ENCODE data around the gene RHOB. TPM values are rescaled to one million over a fixed set of nuclear protein-coding genes. Genes with fewer than 3 reads are reported as not detected.

RHOB gene
- total RNA-seq (2021; ENCODE audit: unreplicated experiment) = 38.9 TPM
- polyA plus RNA-seq (2012; ENCODE audit: insufficient read length) = 42.5 TPM
- Bru-seq, nascent RNA = percentile 94 among the genes with signal in this experiment
- BruChase-seq, experiment 1, labeled RNA remaining after a 2-hour chase = percentile 98 among the genes with signal in this experiment
- percentile 83 among the genes with signal in this experiment for BruChase-seq, experiment 2, labeled RNA remaining after a 6-hour chase
- long read RNA-seq, transcript RHOB-201 (1 exons, 2,372 nt) = major isoform, 29 of 29 reads
- long read RNA-seq, partial matches to known transcripts = 0 of 29 reads
- long read RNA-seq, other reads (novel, unspliced or antisense) = 0 of 29 reads

DNA sequence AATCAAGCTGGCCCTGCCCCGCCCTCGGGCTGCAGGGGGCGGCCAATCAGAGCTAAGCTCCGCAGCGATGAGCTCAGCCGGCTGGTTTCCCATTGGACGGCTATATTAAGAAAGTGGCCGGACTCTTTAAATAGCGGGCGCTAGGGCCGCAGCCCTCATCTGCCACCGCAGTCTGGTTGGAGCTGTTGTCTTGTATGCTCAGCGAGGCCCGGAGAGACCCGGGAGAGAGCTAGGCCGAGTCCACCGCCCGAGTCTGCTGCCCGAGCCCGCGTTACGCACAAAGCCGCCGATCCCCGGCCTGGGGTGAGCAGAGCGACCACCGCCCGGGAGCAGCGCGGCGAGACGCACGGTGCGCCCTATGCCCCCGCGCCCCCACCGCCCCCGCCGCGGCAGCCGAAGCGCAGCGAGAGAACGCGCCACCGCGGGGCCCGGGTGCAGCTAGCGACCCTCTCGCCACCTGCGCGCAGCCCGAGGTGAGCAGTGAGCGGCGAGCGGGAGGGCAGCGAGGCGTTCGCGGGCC, at the start of gene RHOB:
RHOB (plus strand) TSS at position 158 of the 520 bp plus-strand sequence. CDS start 392 bp downstream, outside the sequence.
- no TSS peak for BruUV-seq (replicated peaks)
- TF ChIP-seq TCF7L2 (IDR thresholded peaks at IDR 0.05; ENCODE audit: low read depth, low read length) (peak; percentile 57), POLR2AphosphoS5 (IDR thresholded peaks at IDR 0.05; ENCODE audit: low read depth, low read length) (peak; percentile 100), SIN3A (IDR thresholded peaks at IDR 0.05; ENCODE audit: borderline replicate concordance, insufficient read depth, low read depth, low read length) (peak; percentile 66; the same call in 1 of the 2 replicates)
- TF ChIP-seq, protein P1, sequence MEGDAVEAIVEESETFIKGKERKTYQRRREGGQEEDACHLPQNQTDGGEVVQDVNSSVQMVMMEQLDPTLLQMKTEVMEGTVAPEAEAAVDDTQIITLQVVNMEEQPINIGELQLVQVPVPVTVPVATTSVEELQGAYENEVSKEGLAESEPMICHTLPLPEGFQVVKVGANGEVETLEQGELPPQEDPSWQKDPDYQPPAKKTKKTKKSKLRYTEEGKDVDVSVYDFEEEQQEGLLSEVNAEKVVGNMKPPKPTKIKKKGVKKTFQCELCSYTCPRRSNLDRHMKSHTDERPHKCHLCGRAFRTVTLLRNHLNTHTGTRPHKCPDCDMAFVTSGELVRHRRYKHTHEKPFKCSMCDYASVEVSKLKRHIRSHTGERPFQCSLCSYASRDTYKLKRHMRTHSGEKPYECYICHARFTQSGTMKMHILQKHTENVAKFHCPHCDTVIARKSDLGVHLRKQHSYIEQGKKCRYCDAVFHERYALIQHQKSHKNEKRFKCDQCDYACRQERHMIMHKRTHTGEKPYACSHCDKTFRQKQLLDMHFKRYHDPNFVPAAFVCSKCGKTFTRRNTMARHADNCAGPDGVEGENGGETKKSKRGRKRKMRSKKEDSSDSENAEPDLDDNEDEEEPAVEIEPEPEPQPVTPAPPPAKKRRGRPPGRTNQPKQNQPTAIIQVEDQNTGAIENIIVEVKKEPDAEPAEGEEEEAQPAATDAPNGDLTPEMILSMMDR (IDR thresholded peaks at IDR 0.05) = no peak
- TF ChIP-seq, protein P2, sequence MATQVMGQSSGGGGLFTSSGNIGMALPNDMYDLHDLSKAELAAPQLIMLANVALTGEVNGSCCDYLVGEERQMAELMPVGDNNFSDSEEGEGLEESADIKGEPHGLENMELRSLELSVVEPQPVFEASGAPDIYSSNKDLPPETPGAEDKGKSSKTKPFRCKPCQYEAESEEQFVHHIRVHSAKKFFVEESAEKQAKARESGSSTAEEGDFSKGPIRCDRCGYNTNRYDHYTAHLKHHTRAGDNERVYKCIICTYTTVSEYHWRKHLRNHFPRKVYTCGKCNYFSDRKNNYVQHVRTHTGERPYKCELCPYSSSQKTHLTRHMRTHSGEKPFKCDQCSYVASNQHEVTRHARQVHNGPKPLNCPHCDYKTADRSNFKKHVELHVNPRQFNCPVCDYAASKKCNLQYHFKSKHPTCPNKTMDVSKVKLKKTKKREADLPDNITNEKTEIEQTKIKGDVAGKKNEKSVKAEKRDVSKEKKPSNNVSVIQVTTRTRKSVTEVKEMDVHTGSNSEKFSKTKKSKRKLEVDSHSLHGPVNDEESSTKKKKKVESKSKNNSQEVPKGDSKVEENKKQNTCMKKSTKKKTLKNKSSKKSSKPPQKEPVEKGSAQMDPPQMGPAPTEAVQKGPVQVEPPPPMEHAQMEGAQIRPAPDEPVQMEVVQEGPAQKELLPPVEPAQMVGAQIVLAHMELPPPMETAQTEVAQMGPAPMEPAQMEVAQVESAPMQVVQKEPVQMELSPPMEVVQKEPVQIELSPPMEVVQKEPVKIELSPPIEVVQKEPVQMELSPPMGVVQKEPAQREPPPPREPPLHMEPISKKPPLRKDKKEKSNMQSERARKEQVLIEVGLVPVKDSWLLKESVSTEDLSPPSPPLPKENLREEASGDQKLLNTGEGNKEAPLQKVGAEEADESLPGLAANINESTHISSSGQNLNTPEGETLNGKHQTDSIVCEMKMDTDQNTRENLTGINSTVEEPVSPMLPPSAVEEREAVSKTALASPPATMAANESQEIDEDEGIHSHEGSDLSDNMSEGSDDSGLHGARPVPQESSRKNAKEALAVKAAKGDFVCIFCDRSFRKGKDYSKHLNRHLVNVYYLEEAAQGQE (IDR thresholded peaks at IDR 0.05; ENCODE audit: insufficient read depth in 1 of 2, low read depth in 2 of 2, low read length in 1 of 2) = peak in 1 of 2 experiments; percentile 57; a peak in 1 of 4 replicates
- no peaks in the 10 kb centered on the region for H3K36me3 ChIP-seq (ENCODE audit: control insufficient read depth, insufficient read depth, low read length)
- intact Hi-C loops (cut with micrococcal nuclease; ENCODE audit: unreplicated experiment) (loop anchor here (10.0 kb wide), 1 partner anchor 148 kb away; no protein-coding TSS in a partner anchor), in situ Hi-C loops (cut with HindIII; ENCODE audit: low pct_unique_long_range_greater_than_20kb, low sequenced_read_pairs) (loop anchor here (10.0 to 25.0 kb wide), 2 partner anchors 78 to 190 kb away; no protein-coding TSS in a partner anchor)
- ChIA-PET POLR2A (interaction anchor here (0.6 to 1.4 kb wide), 12 partner anchors 8 to 204 kb away, joined by 3 to 13 read pairs (median 4); no protein-coding TSS in a partner anchor), CTCF (interaction anchor here (0.6 to 1.2 kb wide), 7 partner anchors 36 to 195 kb away, joined by 3 to 5 read pairs (median 3); no protein-coding TSS in a partner anchor)
- H3K9me3 ChIP-seq (ENCODE audit: control insufficient read depth, insufficient read depth, low read depth, low read length) = no peaks in the 10 kb centered on the region
- peaks cover 41% of the 10 kb centered on the region for H3K4me1 ChIP-seq (ENCODE audit: control insufficient read depth, insufficient read depth, low read length)
- peak; percentile 91 for ATAC-seq
- no peaks in the 10 kb centered on the region for H3K27me3 ChIP-seq (ENCODE audit: control insufficient read depth, insufficient read depth, low read length)
- H3K4me3 ChIP-seq (ENCODE audit: low read depth in 2 of 2, low read length in 2 of 2) = peak within 1 kb of the TSS; percentile 73 to 81
- H3K27ac ChIP-seq (ENCODE audit: low read length) = peak within 1 kb of the TSS; percentile 76
- peak; percentile 90 for DNase-seq (ENCODE audit: low read depth, low spot score)

DNA sequence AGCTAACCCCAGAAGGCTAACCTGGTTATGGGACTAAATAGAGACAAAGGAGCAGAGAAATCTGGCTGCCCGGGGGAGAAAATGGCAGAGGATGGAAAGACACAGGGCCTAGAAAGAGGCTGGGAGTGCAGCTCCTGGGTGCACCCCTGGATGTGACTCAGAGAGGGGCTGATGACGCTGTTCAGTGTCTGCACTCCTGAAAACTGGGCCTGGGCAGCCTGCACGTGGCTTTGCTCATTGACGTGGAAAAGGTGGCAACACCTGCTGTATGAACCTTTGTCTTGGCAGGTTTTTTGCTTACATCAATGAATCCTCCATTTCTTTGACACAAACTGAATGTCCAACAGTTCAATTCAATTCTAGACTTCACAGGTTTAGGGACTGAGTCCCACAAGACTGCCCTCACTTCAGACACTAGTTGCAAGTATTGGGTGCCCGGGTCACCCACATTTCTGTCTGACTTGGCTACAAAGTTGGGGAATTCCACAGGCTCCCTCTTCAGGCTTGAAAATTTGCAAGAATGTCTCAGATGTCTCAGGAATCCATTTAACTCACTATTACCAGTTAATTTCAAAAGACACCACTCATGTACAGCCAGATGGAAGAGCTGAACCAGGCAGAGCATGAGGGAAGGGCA, 48.9 kb upstream of the RHOB start:
- ATAC-seq = no peak
- no peak for TF ChIP-seq POLR2AphosphoS5 (IDR thresholded peaks at IDR 0.05; ENCODE audit: low read depth, low read length)
- TF ChIP-seq, protein P1 (IDR thresholded peaks at IDR 0.05) = no peak
- TF ChIP-seq TCF7L2 (IDR thresholded peaks at IDR 0.05; ENCODE audit: low read depth, low read length) = no peak
- TF ChIP-seq SIN3A (IDR thresholded peaks at IDR 0.05; ENCODE audit: borderline replicate concordance, insufficient read depth, low read depth, low read length) = no peak
- TF ChIP-seq, protein P2 (IDR thresholded peaks at IDR 0.05; ENCODE audit: insufficient read depth in 1 of 2, low read depth in 2 of 2, low read length in 1 of 2) = no peak
- no peaks in the 10 kb centered on the region for H3K36me3 ChIP-seq (ENCODE audit: control insufficient read depth, insufficient read depth, low read length)
- H3K4me3 ChIP-seq (ENCODE audit: low read depth in 2 of 2, low read length in 2 of 2) = no peak overlapping the region
- CTCF ChIA-PET = no interaction called here
- DNase-seq (ENCODE audit: low read depth, low spot score) = no peak
- no peaks in the 10 kb centered on the region for H3K27me3 ChIP-seq (ENCODE audit: control insufficient read depth, insufficient read depth, low read length)
- no peak overlapping the region for H3K27ac ChIP-seq (ENCODE audit: low read length)
- BruUV-seq (replicated peaks) = no TSS peak
- H3K4me1 ChIP-seq (ENCODE audit: control insufficient read depth, insufficient read depth, low read length) = no peaks in the 10 kb centered on the region
- intact Hi-C loops (cut with micrococcal nuclease; ENCODE audit: unreplicated experiment) (loop anchor here (2.0 kb wide), 1 partner anchor 245 kb away; no protein-coding TSS in a partner anchor), in situ Hi-C loops (cut with HindIII; ENCODE audit: low pct_unique_long_range_greater_than_20kb, low sequenced_read_pairs) (no loop called here)
- H3K9me3 ChIP-seq (ENCODE audit: control insufficient read depth, insufficient read depth, low read depth, low read length) = no peaks in the 10 kb centered on the region
- POLR2A ChIA-PET = no interaction called here

Data from Panc1 (cell line).